Keratinocyte (primary cell): Measurements from ENCODE around the gene SPHK2. TPM values are rescaled to one million over a fixed set of nuclear protein-coding genes. Genes with fewer than 3 reads are reported as not detected.

ENCODE experiments used
- DNase-seq: peaks from one replicate; pipeline ENCODE4 v3.0.0-alpha.2; 2011; ENCODE audit warnings: low read depth, missing footprints, low spot score
- FAIRE-seq: peaks from 2 replicates; lab custom pipeline; 2011; peaks lifted over from hg19 to GRCh38; lab: Jason Lieb, UNC
- H2AFZ ChIP-seq: 2 replicates; pipeline ENCODE4 v1.6.0; 2012; ENCODE audit warnings: low read length, control low read depth, inconsistent platforms; ENCODE audit not compliant: control insufficient read depth
- H3K27ac ChIP-seq: 2 replicates; pipeline ENCODE4 v1.5.1; 2011; ENCODE audit warnings: low read length; ENCODE audit not compliant: control insufficient read depth, insufficient read depth
- H3K27me3 ChIP-seq: 3 replicates; pipeline ENCODE4 v1.6.0; 2011; ENCODE audit warnings: low read length; ENCODE audit not compliant: control insufficient read depth, insufficient read depth; ENCODE audit errors: extremely low read depth
- H3K36me3 ChIP-seq, 2 experiments: 2 replicates in 1 of 2; 3 replicates in 1 of 2; pipeline ENCODE4 v1.5.1; 2011; ENCODE audit warnings: low read length in 2 of 2, mild to moderate bottlenecking in 1 of 2; ENCODE audit not compliant: control insufficient read depth in 2 of 2, insufficient read depth in 2 of 2; ENCODE audit errors: extremely low read depth in 1 of 2
- H3K4me1 ChIP-seq: 3 replicates; pipeline ENCODE4 v1.5.1; 2011; ENCODE audit warnings: low read length; ENCODE audit not compliant: control insufficient read depth, insufficient read depth; ENCODE audit errors: extremely low read depth
- H3K4me2 ChIP-seq: 3 replicates; pipeline ENCODE4 v1.6.0; 2011; ENCODE audit warnings: low read depth, low read length; ENCODE audit not compliant: control insufficient read depth, insufficient read depth; ENCODE audit errors: extremely low read depth
- H3K4me3 ChIP-seq, 3 experiments: fragments of 200-600 bp in 1 of 3; sonication (generic) in 1 of 3; 2 replicates in 2 of 3; 3 replicates in 1 of 3; pipeline ENCODE4 v1.5.1; 2011 to 2016; ENCODE audit warnings: low read length in 3 of 3, mild to moderate bottlenecking in 3 of 3, control low read depth in 2 of 3, inconsistent platforms in 1 of 3, low read depth in 1 of 3, mixed read lengths in 1 of 3, mixed run types in 1 of 3, moderate library complexity in 1 of 3; ENCODE audit not compliant: control insufficient read depth in 2 of 3, insufficient read depth in 2 of 3; ENCODE audit errors: extremely low read depth in 1 of 3
- H3K79me2 ChIP-seq: 2 replicates; pipeline ENCODE4 v1.6.0; 2012; ENCODE audit warnings: low read length; ENCODE audit not compliant: control insufficient read depth, insufficient read depth
- H3K9ac ChIP-seq: 3 replicates; pipeline ENCODE4 v1.6.0; 2011; ENCODE audit warnings: low read length; ENCODE audit not compliant: control insufficient read depth, insufficient read depth; ENCODE audit errors: extremely low read depth
- H3K9me1 ChIP-seq: 3 replicates; pipeline ENCODE4 v1.6.0; 2011; ENCODE audit warnings: low read length; ENCODE audit not compliant: control insufficient read depth, insufficient read depth; ENCODE audit errors: extremely low read depth
- H3K9me3 ChIP-seq: 2 replicates; pipeline ENCODE4 v1.5.1; 2012; ENCODE audit warnings: low read depth, low read length; ENCODE audit not compliant: control insufficient read depth
- H4K20me1 ChIP-seq: 3 replicates; pipeline ENCODE4 v1.6.0; 2011; ENCODE audit warnings: low read length; ENCODE audit not compliant: control insufficient read depth, insufficient read depth; ENCODE audit errors: extremely low read depth
- EZH2 ChIP-seq: IDR thresholded peaks from one replicate; pipeline ENCODE4 v1.6.1; 2012; ENCODE audit warnings: inconsistent platforms, mild to moderate bottlenecking, low read length, moderate library complexity
- dilution Hi-C: fragments of 300-500 bp; cut with MboI; formaldehyde crosslinking; loops from one replicate; pipeline ENCODE4 v1.7.0; 2020; ENCODE audit warnings: low sequenced_read_pairs; ENCODE audit not compliant: extremely low pct_ligation_motif_present
- polyA plus RNA-seq, 5 experiments: library from polyadenylated mRNA; depleted of rRNA in 3 of 5; stranded (reverse) in 3 of 5; stranded (forward) in 1 of 5; unstranded in 1 of 5; fragments of >200 nt; gene quantifications; 1 replicate in 1 of 5; 2 replicates in 3 of 5; 3 replicates in 1 of 5; pipeline versions ENCODE4 v1.2.1 to v1.2.3, GENCODE V29; 2011 to 2012; ENCODE audit warnings: missing spikeins in 2 of 5, low read depth in 1 of 5, low replicate concordance in 1 of 5
- TF ChIP-seq, protein P1 (sequence below), 3 experiments: IDR thresholded peaks in 1 of 3; conservative IDR thresholded peaks in 1 of 3; optimal IDR thresholded peaks in 1 of 3; 2 replicates in 2 of 3; 3 replicates in 1 of 3; pipeline versions ENCODE3 to v1.5.1; 2011; ENCODE audit warnings: low read length in 3 of 3, mild to moderate bottlenecking in 3 of 3, moderate library complexity in 2 of 3, control low read depth in 1 of 3, inconsistent platforms in 1 of 3; ENCODE audit not compliant: insufficient read depth in 2 of 3; ENCODE audit errors: extremely low read depth in 1 of 3

The SPHK2 gene
- polyA plus RNA-seq, 1 donor (not counting 4 experiments of a cell fraction or from before 2014, with no cell fraction given): 2.8 TPM

GRCh38 chr19:48671446-48671995, 52.2 kb downstream of the SPHK2 start:
- Histone ChIP-seq H3K9ac (no peak overlapping the region), H3K79me2 (no peaks in the 10 kb centered on the region), H3K4me3 (no peak overlapping the region), H3K9me3 (no peaks in the 10 kb centered on the region), H3K4me2 (no peak overlapping the region), H3K4me1 (no peaks in the 10 kb centered on the region), H3K36me3 (no peaks in the 10 kb centered on the region), H2AFZ (no peak overlapping the region), H3K27ac (no peak overlapping the region), H4K20me1 (no peaks in the 10 kb centered on the region), H3K27me3 (no peaks in the 10 kb centered on the region), H3K9me1 (no peaks in the 10 kb centered on the region)
- dilution Hi-C loops: no loop called here
- TF ChIP-seq EZH2: no peak
- TF ChIP-seq, protein P1, sequence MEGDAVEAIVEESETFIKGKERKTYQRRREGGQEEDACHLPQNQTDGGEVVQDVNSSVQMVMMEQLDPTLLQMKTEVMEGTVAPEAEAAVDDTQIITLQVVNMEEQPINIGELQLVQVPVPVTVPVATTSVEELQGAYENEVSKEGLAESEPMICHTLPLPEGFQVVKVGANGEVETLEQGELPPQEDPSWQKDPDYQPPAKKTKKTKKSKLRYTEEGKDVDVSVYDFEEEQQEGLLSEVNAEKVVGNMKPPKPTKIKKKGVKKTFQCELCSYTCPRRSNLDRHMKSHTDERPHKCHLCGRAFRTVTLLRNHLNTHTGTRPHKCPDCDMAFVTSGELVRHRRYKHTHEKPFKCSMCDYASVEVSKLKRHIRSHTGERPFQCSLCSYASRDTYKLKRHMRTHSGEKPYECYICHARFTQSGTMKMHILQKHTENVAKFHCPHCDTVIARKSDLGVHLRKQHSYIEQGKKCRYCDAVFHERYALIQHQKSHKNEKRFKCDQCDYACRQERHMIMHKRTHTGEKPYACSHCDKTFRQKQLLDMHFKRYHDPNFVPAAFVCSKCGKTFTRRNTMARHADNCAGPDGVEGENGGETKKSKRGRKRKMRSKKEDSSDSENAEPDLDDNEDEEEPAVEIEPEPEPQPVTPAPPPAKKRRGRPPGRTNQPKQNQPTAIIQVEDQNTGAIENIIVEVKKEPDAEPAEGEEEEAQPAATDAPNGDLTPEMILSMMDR (optimal IDR thresholded peaks at IDR 0.05 in 1 of 3, IDR thresholded peaks at IDR 0.05 in 1 of 3, conservative IDR thresholded peaks at IDR 0.05 in 1 of 3; ENCODE audit: extremely low read depth in 1 of 3, insufficient read depth in 2 of 3, low read length in 3 of 3): no peak
- DNase-seq (no peak), FAIRE-seq (no peak)

DNA sequence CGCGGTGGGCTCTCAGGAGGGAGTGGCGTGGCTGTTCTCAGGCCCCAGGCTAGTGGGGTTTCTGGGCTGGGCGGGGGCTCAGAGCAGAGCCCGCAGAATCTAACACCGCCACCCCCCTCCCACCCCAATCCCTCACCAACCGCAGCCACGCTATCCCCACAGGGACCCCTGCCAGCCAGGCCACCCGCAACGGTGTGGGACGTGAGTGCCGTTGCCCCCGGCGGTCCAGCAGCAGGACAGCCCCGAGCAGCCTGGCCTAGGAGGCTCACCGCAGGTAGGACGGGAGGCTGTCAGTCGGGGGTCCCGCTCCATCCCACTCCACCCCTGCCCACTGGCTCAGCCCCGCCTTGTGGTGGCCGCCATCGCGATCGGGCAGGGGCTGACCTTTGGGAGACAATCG, 53.7 kb downstream of the SPHK2 start, which contains the start of gene NTN5:
NTN5 (minus strand) TSS at position 24 of the 400 bp plus-strand sequence. CDS start 2,031 bp downstream, outside the sequence.
- H3K4me2 ChIP-seq: no peak within 1 kb of the TSS
- H3K27me3 ChIP-seq: no peaks in the 10 kb centered on the region
- dilution Hi-C loops: no loop called here
- no peak within 1 kb of the TSS for H3K9ac ChIP-seq
- no peak within 1 kb of the TSS for H3K4me3 ChIP-seq
- H3K27ac ChIP-seq: no peak within 1 kb of the TSS
- no peak for FAIRE-seq
- no peaks in the 10 kb centered on the region for H3K36me3 ChIP-seq
- H3K4me1 ChIP-seq: no peaks in the 10 kb centered on the region
- no peaks in the 10 kb centered on the region for H3K9me3 ChIP-seq
- no peaks in the 10 kb centered on the region for H3K79me2 ChIP-seq
- TF ChIP-seq EZH2: no peak
- TF ChIP-seq, protein P1 (optimal IDR thresholded peaks at IDR 0.05 in 1 of 3, IDR thresholded peaks at IDR 0.05 in 1 of 3, conservative IDR thresholded peaks at IDR 0.05 in 1 of 3; ENCODE audit: extremely low read depth in 1 of 3, insufficient read depth in 2 of 3, low read length in 3 of 3): no peak
- no peaks in the 10 kb centered on the region for H3K9me1 ChIP-seq
- H2AFZ ChIP-seq: no peak within 1 kb of the TSS
- H4K20me1 ChIP-seq: no peaks in the 10 kb centered on the region
- no peak for DNase-seq
